HG03108 (cell line): ENCODE measurements around the gene UTP15.

Experiments used
- ATAC-seq: cut with Tn5 transposase; IDR thresholded peaks from one replicate; pipeline ENCODE4 v1.9.1; 2021; ENCODE audit warnings: moderate library complexity; ENCODE audit not compliant: unreplicated experiment

UTP15 gene

GRCh38 chr5:73565139-73565968 is at the start of gene UTP15, which contains the start of gene ANKRA2:
Gene UTP15, plus strand, starts transcription at chr5:73565743. Its CDS starts 1,602 bp downstream, at chr5:73567345.
Gene ANKRA2, minus strand, starts transcription at chr5:73565639. Its CDS starts 2,758 bp downstream, at chr5:73562881.
- ATAC-seq: peak; percentile 94

GRCh38 chr5:73519531-73520283 is 45.8 kb upstream of the UTP15 start:
- ATAC-seq: peak; percentile 98

DNA sequence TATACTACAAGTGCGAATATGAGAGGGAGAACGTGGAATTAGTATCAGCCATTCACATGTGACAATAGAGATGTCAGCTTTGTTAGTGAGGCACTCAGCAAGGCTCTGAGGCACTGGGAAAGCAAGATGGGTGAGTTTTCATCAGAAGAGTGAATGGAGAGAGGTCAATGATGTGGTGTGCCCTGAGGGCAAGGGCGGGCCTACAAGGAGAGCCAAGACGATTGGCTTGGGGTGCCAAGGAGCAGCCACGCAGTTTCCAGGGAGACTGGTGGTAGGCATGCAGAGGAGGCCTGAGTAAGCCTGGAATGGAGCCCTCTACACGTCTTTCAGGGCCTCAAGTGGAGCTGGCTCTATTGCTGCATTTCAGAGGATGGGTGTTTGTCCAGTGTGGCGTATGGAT is 42.6 kb upstream of the UTP15 start:
- ATAC-seq: no peak

- ATAC-seq: no peak
Observed at GRCh38 chr5:73523861-73524260, 41.7 kb upstream of the UTP15 start.

DNA sequence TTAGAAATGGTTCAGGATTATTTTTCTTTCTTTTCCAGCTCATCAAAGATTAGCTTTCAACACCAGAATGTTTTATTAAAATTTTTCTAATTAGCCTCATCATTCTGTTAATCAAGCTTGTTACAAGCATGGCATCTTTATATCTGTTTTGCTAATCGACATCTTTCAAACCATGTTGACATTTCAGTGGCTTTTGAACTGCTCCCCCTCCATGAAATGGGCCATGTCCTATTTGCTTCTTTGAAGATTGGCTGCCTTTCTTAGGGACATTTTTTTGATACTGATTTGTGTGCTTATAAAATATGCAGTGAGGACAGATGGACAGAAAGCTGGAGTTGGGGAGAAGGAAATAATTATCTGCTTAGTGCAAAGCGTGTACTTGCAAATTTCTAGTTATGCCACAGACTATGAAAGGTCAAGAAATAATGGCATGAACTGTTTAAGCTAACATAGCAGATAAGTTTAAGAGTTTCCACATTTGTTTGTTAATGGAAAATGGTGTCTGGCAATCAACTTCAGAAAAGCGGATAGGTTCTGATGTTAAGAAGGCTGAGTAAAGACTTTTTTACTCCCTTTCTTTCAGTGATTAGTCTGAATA is 39.8 kb upstream of the UTP15 start:
- no peak for ATAC-seq

GRCh38 chr5:73528248-73528647 is 37.3 kb upstream of the UTP15 start:
- ATAC-seq: no peak

DNA sequence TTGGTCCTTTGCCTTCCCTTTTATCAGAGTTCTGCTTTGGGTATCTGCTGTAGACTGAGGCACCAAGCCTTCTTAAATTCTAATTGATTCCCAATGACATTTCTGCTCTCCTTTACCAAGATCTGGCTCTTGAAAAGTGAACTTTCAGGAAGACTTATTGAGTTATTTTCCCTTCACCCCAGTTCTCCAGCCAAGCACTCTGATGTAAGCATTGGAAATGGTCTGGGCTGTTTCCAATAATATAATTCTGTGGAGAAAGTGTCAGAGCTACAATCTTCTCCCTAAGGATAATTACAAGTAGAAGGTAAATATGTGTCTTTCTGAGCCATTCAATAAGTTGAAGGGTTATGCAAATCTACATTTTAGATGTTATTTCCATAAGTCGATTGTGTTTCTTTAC is 36.5 kb upstream of the UTP15 start:
- ATAC-seq: no peak

DNA sequence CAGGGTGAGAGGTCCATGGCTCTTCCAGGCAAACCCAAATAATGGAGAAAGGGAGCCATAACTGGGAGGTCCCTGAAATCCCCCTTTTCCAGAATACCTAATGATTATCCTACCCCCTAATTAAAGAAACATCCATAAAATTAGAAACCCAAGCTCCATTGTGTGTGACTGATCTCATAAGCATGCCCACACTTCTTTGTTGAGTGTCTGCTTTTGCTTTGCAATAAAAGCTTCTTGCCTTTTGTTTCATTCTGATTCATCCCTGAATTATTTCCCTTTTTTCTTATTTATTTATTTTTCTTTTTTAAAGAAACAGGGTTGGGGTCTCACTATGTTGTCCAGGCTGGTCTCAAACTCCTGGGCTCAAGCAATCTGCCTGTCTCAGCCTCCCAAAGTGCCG is 34.2 kb upstream of the UTP15 start:
- ATAC-seq: no peak

DNA sequence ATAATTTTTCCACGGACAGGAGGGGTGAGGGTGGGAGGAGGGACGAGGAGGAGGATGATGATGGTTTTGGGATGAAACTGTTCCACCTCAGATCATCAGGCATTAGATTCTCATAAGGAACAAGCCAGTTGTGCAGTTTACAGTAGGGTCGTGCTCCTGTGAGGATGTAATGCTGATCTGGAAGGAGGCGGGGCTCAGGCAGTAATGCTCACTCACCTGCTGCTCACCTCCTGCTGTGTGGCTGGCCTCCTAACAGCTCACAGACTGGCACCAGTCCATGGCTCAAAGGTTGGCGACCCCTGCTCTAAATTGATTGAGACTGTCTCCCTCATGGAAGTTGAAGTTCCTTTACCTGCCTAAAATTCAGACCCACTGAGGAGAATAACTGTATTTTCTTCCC is 33.3 kb upstream of the UTP15 start:
- ATAC-seq: no peak

- no peak for ATAC-seq
Observed at GRCh38 chr5:73534011-73534644, 31.4 kb upstream of the UTP15 start.

GRCh38 chr5:73534971-73535370 is 30.6 kb upstream of the UTP15 start:
- ATAC-seq: no peak

- no peak for ATAC-seq
Observed at GRCh38 chr5:73539730-73540129, 25.8 kb upstream of the UTP15 start.

DNA sequence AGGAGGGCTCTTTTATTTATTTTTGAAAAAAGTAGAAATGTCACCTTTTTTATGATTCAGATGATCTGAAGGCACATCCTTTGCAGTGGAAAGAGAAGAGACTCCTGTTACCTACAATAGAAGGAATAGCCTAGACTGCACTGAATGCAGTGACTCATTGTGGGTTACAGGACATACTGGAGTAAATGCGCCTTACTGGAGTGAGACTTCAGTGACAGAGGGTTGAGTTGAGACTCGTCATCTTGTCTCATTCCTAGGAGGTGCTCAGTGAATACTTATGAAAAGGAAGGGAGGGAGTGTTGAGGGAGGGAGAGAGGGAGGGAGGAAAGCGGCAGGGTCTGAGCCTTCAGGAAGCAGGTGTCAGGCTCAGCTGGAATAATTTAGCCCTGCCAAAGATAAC is 25.4 kb upstream of the UTP15 start:
- no peak for ATAC-seq

DNA sequence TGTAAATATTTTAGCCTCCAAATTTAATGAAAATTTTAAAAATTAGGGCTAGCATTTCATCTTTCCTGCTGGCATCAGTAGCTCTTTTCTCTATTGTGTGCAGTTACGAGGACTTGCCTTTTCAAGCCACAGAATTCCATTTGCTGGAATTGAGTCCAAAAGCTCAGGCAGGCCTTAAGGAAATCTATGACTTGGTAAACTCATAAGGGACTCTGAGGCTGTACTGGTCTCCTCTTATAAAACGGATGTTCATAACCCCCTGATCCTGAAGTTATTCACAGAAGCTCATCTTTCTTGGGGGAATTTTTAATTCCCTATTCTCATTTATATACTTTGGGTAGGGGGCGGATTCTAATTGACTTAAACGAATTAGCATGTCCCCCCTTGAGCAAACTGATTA is 23.5 kb upstream of the UTP15 start:
- no peak for ATAC-seq

GRCh38 chr5:73544429-73545402 is 20.8 kb upstream of the UTP15 start:
- no peak for ATAC-seq

DNA sequence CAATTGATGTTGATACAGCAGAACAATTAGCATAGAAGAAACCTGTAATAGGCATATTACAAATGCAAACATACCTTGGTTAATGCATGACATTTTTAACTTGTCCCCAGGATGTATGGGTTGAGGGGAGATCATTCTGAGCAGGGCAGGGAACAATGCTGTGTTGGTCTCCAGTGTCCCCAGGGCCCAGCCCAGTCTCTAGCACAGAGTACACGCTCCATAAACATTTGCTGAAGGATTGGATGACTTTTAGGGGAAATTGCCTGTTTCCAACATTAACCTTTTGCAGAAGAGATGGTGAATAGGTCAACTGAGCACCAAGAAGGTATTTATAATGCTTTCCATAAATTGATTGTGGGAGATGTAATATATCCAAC is 20.2 kb upstream of the UTP15 start:
- no peak for ATAC-seq

- ATAC-seq: no peak
Observed at GRCh38 chr5:73550016-73550415, 15.5 kb upstream of the UTP15 start.

DNA sequence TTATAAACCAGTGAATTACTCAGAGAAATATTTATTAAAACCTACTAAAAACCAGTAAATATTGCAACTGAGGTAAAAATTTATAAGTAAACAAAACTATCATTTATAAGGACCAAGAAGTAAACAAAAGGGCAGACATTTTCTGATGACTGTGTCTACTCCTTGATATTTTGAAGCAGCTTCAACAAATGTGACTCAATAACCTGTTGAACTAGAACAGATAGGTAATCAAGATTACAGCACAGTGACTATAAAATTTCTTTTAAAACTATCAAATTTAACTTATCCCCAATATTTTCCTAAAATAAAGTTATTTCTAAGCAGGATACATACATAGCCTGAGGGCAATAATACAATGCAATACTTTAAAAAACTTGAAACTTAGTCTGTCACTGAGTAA is 12.9 kb upstream of the UTP15 start:
- no peak for ATAC-seq

- ATAC-seq: no peak
Observed at GRCh38 chr5:73558950-73559349, 6.6 kb upstream of the UTP15 start.

DNA sequence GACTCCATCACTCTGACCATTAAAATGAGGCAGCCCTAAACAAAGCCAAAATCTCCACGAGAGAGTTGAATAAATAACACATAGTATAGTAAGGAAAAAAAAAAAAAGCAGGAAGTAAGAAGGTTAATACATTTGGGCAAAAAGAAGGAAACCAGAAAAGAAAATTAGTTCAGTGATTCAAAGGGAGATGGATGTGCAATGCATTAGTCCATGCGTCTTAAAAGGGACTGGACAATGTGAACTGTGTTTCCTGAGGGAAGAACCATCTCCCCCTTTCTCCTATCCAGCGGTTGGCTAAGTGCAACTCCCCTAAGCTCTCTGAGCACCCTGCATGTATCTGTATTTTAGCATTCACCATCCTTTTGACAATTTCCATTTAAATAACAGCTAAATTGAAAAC is 1.5 kb upstream of the UTP15 start:
- no peak for ATAC-seq
